DND-41 (cell line): ENCODE results near the gene ADGRB3.
"Not testable (repeated sequence)": the region's sequence is repeated elsewhere in the genome, so short reads cannot be mapped to it uniquely, and the experiment has no call there.

Experiments
- CTCF ChIP-seq: IDR thresholded peaks from 2 replicates; pipeline ENCODE4 v1.5.1; 2012; ENCODE audit warnings: borderline replicate concordance, low read length, moderate library complexity, mild to moderate bottlenecking; ENCODE audit not compliant: poor library complexity, severe bottlenecking; ENCODE audit errors: extremely low read depth
- EZH2 ChIP-seq: IDR thresholded peaks from 3 replicates; pipeline ENCODE4 v1.6.1; 2012; ENCODE audit warnings: borderline replicate concordance, low read depth, mild to moderate bottlenecking, moderate library complexity, low read length, inconsistent platforms; ENCODE audit not compliant: severe bottlenecking

GRCh38 chr6:68790128-68790527 is 155.0 kb downstream of the ADGRB3 start:
- not testable (repeated sequence) for TF ChIP-seq EZH2, CTCF
